SU-DHL-6 (cell line): Measurements from ENCODE around the gene PDE1C.

Experiments
- H2AFZ ChIP-seq: fragments of 200-600 bp; sonication (generic); 2 replicates; pipeline ENCODE4 v1.6.1; 2014; ENCODE audit warnings: low read depth, mild to moderate bottlenecking, moderate library complexity, mixed read lengths, antibody characterized with exemption, low read length; ENCODE audit not compliant: severe bottlenecking
- H3F3A ChIP-seq: fragments of 200-600 bp; shearing (Covaris generic); 2 replicates; pipeline ENCODE4 v1.6.0; 2016; ENCODE audit warnings: antibody characterized with exemption, mild to moderate bottlenecking; ENCODE audit not compliant: insufficient read depth
- H3K27ac ChIP-seq: fragments of 200-600 bp; sonication (generic); 2 replicates; pipeline ENCODE4 v1.5.1; 2016; ENCODE audit warnings: low read depth, mild to moderate bottlenecking, low read length, moderate library complexity, mixed read lengths
- H3K27me3 ChIP-seq: fragments of 200-600 bp; sonication (generic), shearing (Covaris generic); 2 replicates; pipeline ENCODE4 v1.6.0; 2014; ENCODE audit warnings: mild to moderate bottlenecking, low read length
- H3K36me3 ChIP-seq: fragments of 200-600 bp; sonication (generic); 2 replicates; pipeline ENCODE4 v1.6.1; 2014; ENCODE audit warnings: mild to moderate bottlenecking, low read length, mixed read lengths
- H3K4me2 ChIP-seq: fragments of 300-600, 200-600 bp; shearing (Covaris generic), sonication (generic); 2 replicates; pipeline ENCODE4 v1.6.0; 2014; ENCODE audit warnings: low read length, low read depth, mild to moderate bottlenecking; ENCODE audit not compliant: poor library complexity, severe bottlenecking
- H3K4me3 ChIP-seq: fragments of 200-600 bp; sonication (generic); 2 replicates; pipeline ENCODE4 v1.5.1; 2014; ENCODE audit warnings: antibody characterized with exemption, low read length, mild to moderate bottlenecking, mixed read lengths; ENCODE audit not compliant: insufficient read depth, poor library complexity, severe bottlenecking
- H3K79me2 ChIP-seq: fragments of 200-600 bp; sonication (generic); 2 replicates; pipeline ENCODE4 v1.6.1; 2014; ENCODE audit warnings: mild to moderate bottlenecking, low read length, moderate library complexity; ENCODE audit not compliant: insufficient read depth
- H3K9ac ChIP-seq: fragments of 200-600 bp; sonication (generic); 2 replicates; pipeline ENCODE4 v1.7.0; 2014; ENCODE audit warnings: mild to moderate bottlenecking, low read length
- H3K9me2 ChIP-seq: fragments of 200-600 bp; sonication (generic); replicated peaks from 2 replicates; pipeline ENCODE4 v1.6.1; 2014; ENCODE audit warnings: low read length; ENCODE audit not compliant: insufficient read depth
- H3K9me3 ChIP-seq: fragments of 200-600 bp; sonication (generic); 2 replicates; pipeline ENCODE4 v1.6.1; 2014; ENCODE audit warnings: low read length, mixed read lengths; ENCODE audit not compliant: insufficient read depth
- H4K20me1 ChIP-seq: fragments of 200-600 bp; sonication (generic); 2 replicates; pipeline ENCODE4 v1.6.1; 2014; ENCODE audit warnings: low read depth, mild to moderate bottlenecking, antibody characterized with exemption, low read length, moderate library complexity, mixed read lengths
- CTCF ChIP-seq: fragments of 200-600 bp; sonication (generic); IDR thresholded peaks from one replicate; pipeline ENCODE4 v1.5.1; 2017; ENCODE audit warnings: antibody characterized with exemption, mild to moderate bottlenecking, low read length, moderate library complexity; ENCODE audit not compliant: insufficient read depth, poor library complexity, severe bottlenecking
- EZH2phosphoT487 ChIP-seq: fragments of 200-600 bp; sonication (generic), shearing (Covaris generic); conservative IDR thresholded peaks from 2 replicates; pipeline ENCODE4 v1.6.1; 2018; ENCODE audit warnings: mild to moderate bottlenecking, antibody characterized with exemption, low read length, moderate library complexity, mixed read lengths

The PDE1C gene

GRCh38 chr7:31775556-31775955, 294.7 kb downstream of the PDE1C start:
- Histone ChIP-seq H3K79me2 (no peaks in the 10 kb centered on the region), H2AFZ (no peak overlapping the region), H3F3A (no peaks in the 10 kb centered on the region), H3K36me3 (no peaks in the 10 kb centered on the region), H3K27me3 (no peaks in the 10 kb centered on the region), H3K4me2 (no peak overlapping the region), H3K9me2 (no peaks in the 10 kb centered on the region), H3K27ac (no peak overlapping the region), H3K9me3 (no peaks in the 10 kb centered on the region), H3K4me3 (no peak overlapping the region), H3K9ac (no peak overlapping the region), H4K20me1 (no peaks in the 10 kb centered on the region)
- TF ChIP-seq EZH2phosphoT487 (no peak), CTCF (no peak)

GRCh38 chr7:31772211-31772610, 298.0 kb downstream of the PDE1C start:
- Histone ChIP-seq H3K9ac (no peak overlapping the region), H3F3A (no peaks in the 10 kb centered on the region), H3K9me2 (no peaks in the 10 kb centered on the region), H2AFZ (no peak overlapping the region), H3K9me3 (no peaks in the 10 kb centered on the region), H3K27me3 (no peaks in the 10 kb centered on the region), H4K20me1 (no peaks in the 10 kb centered on the region), H3K4me3 (no peak overlapping the region), H3K36me3 (no peaks in the 10 kb centered on the region), H3K27ac (no peak overlapping the region), H3K4me2 (no peak overlapping the region), H3K79me2 (no peaks in the 10 kb centered on the region)
- TF ChIP-seq CTCF (no peak), EZH2phosphoT487 (no peak)

GRCh38 chr7:31767686-31768358, 302.4 kb downstream of the PDE1C start:
- Histone ChIP-seq H3K9ac (no peak overlapping the region), H3K36me3 (no peaks in the 10 kb centered on the region), H3K9me2 (no peaks in the 10 kb centered on the region), H3K79me2 (no peaks in the 10 kb centered on the region), H3K4me2 (no peak overlapping the region), H3K4me3 (no peak overlapping the region), H4K20me1 (no peaks in the 10 kb centered on the region), H3K27ac (no peak overlapping the region), H3F3A (no peaks in the 10 kb centered on the region), H3K27me3 (no peaks in the 10 kb centered on the region), H2AFZ (no peak overlapping the region), H3K9me3 (no peaks in the 10 kb centered on the region)
- TF ChIP-seq CTCF = no peak
- no peak for TF ChIP-seq EZH2phosphoT487

- Histone ChIP-seq H3K4me2 (no peak overlapping the region), H2AFZ (no peak overlapping the region), H3K79me2 (no peaks in the 10 kb centered on the region), H3K4me3 (no peak overlapping the region), H3K27me3 (no peaks in the 10 kb centered on the region), H3K27ac (no peak overlapping the region), H3K36me3 (no peaks in the 10 kb centered on the region), H4K20me1 (no peaks in the 10 kb centered on the region), H3K9ac (no peak overlapping the region), H3K9me2 (no peaks in the 10 kb centered on the region), H3F3A (no peaks in the 10 kb centered on the region), H3K9me3 (no peaks in the 10 kb centered on the region)
- TF ChIP-seq CTCF (no peak), EZH2phosphoT487 (no peak)
These were observed 305.7 kb downstream of the PDE1C start for GRCh38 chr7:31764462-31764861.
